AML-193 (cell line): ENCODE data around the gene RIT2.
"Not testable (repeated sequence)": the region's sequence is repeated elsewhere in the genome, so short reads cannot be mapped to it uniquely, and the experiment has no call there.

Experiments
- DNase-seq, 2 experiments: peaks; one replicate each; lab custom pipeline; 2025; lab: John Stamatoyannopoulos, UW

Gene RIT2

DNA sequence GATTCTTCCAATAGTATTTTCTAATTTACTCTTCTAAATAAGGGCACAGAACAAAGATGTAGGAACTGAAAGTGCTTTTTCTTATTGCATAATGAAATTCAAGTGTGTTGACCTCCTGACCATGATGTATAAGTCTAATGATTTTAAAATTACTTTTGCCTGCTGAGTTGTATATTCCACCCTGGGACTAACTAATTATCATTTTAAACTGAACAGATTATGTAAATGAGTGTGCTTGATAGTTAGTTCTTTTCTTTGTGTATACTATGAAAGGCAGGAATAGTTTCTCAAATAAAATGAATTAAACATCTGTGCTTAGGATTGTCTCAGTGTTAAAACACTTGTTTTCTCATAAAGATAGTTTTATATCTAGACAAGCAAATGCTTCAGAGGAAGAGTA is 284.5 kb downstream of the RIT2 start:
- DNase-seq, result no peak

- no peak for DNase-seq
Observed at GRCh38 chr18:42828881-42829280, 286.6 kb downstream of the RIT2 start.

GRCh38 chr18:42824178-42824577 is 291.3 kb downstream of the RIT2 start:
- no peak for DNase-seq

GRCh38 chr18:42822711-42823110 is 292.8 kb downstream of the RIT2 start:
- DNase-seq, result no peak

GRCh38 chr18:42821492-42821891 is 294.0 kb downstream of the RIT2 start:
- DNase-seq, result no peak

- DNase-seq, result no peak
Observed at GRCh38 chr18:42814618-42815017, 300.9 kb downstream of the RIT2 start.

DNA sequence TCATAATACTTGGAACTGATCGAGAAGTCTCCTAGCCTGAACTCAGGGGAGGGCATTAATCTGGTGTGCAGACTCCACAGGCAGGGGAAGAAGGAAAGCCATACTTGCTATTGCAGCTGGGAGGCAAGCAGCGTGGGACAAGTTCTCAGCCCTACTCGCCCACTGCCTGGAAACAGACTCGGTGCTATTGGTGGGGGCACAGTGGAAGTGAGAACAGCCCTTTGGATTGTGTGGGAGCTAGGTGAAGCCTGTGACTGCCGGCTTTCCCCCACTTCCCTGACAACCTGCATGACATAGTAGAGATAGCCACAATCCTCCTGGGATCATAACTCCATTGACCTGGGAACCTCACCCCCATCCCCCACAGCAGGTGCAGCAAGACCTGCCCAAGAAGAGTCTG is 301.3 kb downstream of the RIT2 start:
- no peak for DNase-seq

DNA sequence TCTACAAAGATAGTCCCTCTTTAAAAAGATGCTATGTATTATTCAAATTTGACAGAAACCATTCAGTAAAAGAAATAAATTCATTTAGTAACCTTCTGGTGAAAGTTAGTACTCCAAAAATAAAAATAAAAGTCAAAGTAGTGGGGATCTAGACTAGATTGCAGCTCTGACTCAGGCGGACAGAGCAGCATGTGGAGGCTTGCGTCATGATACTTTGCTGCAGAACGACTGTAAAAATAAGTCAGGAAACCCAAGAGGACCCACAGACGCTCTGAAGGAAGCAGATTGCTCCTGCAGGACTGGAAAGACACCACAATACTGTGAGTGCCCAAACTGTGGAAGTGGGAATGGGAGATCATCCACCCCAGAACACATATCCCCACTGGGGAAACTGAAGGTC is 301.9 kb downstream of the RIT2 start:
- DNase-seq, result no peak

DNA sequence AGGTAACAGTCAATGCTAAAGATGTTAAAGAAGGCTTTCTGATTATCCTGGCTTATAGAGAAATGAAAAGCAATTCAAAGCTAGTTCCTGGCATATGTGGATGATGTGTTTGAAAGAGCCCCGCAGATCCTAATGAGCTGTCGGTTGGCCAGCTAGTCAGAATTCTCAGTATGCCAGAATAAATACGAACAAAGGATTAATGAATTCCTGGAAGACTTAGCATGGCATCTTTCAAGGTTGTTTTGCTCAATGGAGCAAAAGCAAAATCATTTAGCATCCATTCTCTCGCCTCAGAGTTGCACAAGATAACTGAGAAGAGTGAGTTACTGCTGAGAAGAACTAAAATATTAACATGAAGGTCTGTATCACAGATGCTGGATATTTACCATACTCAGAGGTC is 307.6 kb downstream of the RIT2 start:
- no peak for DNase-seq

DNA sequence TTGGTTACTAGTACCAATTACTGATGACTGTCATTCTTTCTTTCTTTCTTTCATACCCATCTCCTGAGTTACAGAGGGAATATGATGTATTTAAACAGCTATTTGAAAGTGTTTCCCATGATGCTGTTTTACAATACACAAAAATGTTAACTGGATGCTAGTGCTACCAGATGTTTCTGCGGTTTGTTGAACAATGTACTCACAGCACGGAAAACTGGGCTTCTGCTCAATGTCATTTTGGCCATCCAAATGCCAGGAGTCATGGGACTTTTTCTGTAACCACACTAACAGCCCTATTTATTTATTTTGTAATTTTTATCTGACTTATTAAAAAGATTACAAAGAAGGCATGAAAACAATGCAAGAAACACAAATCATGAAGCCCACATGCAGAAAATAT is 313.8 kb downstream of the RIT2 start:
- no peak for DNase-seq

- DNase-seq, result no peak
Observed at GRCh38 chr18:42798606-42799170, 316.8 kb downstream of the RIT2 start.

DNA sequence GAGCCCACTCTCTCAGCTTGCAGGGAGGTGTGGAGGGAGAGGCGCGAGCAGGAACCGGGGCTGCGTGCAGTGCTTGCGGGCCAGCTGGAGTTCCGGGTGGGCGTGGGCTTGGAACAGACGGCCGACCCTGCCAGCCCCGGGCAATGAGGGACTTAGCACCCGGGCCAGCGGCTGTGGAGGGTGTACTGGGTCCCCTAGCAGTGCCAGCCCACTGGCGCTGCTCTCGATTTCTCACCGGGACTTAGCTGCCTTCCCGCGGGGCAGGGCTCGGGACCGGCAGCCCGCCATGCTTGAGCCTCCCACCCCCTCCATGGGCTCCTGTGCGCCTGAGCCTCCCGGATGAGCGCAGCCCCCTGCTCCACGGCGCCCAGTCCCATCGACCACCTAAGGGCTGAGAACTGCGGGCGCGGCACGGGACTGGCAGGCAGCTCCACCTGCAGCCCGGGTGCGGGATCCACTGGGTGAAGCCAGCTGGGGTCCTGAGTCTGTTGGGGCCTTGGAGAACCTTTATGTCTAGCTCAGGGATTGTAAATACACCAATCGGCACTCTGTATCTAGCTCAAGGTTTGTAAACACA is 320.2 kb downstream of the RIT2 start:
- not testable (repeated sequence) for DNase-seq

- DNase-seq, result no peak
Observed at GRCh38 chr18:42792731-42793130, 322.8 kb downstream of the RIT2 start.

DNA sequence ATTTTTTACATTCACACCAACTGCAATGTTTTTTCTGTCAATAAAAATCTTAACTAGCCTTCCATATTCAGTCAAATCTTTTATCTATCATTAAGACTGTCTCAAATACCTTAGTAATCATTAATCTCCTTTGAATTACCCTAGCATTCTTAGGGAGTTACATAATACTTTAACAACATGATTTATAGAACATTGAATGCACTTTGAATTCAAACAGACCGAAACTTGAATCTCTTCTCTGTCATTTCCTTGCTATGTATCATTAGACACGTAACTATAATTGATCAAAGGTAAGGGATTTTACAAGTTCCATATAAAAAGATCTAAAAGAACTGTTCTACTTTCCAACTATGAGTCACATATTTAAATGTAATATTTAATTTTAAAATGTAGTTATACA is 330.9 kb downstream of the RIT2 start:
- no peak for DNase-seq

- no peak for DNase-seq
Observed at GRCh38 chr18:42782929-42783328, 332.6 kb downstream of the RIT2 start.

- no peak for DNase-seq
Observed at GRCh38 chr18:42781298-42781815, 334.1 kb downstream of the RIT2 start.

GRCh38 chr18:42780171-42780570 is 335.3 kb downstream of the RIT2 start:
- no peak for DNase-seq

DNA sequence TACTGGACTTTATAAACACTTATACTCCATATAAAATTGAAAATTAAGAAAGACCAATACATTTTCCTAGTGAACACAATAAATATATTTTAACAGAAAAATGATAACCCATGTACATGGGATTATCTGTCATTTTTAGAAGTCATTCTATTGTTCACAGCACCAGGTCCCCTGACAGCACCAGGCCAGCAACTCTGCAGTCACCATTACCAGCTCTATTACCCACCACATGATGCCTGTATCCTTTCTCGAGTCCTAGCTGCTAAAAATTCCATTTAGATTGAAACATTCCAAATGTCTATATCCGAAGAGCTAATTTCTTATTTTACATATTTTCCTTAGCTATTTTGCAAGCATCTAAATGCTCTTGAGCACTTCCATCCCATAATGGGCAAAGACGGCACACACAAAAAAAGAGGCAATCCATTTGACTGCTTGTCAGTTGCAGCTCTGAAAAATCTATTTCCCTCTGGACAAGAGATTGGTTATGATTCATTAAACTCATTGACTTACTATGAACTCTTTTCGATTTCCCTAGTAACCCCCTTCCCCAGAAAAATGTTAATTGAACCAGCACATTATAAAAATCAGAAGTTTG is 336.9 kb downstream of the RIT2 start:
- no peak for DNase-seq

DNA sequence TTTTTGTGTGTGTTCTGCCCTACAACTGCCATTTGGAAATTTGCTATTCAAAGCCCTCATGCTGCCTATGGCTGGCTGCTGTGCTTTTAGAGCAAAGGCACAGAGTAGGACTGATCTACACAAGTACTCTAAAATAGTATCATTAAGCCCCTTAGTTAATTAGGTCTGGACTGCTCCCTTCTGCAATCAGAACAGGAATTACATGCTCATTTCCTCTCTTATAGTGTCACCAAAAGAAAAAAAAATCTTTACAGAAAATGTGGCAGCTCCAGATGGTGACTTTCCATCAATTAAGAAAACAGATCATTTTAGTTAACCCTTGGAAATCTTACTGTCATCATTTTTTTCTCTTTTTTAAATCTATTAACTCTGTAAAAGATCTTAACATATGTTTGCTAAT is 337.5 kb downstream of the RIT2 start:
- no peak for DNase-seq

GRCh38 chr18:42773870-42774269 is 341.6 kb downstream of the RIT2 start:
- no peak for DNase-seq

DNA sequence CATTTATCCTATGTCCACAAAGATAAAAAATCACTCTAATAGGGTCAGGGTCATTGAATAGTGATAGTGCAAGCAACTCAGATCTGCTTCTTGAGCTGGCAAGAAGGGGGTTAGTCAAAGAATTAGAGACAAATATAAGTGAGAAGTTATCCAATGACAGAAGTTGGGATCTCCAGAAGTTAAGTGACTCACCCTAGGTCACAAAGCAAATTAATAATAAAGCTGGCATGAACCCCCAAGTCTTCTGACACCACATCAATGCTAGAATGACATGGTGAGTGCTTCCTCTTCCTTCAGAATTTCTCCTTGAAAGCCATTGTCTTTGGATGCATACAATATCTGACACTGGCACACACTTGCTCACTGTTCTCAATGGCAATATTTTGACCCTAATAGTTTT is 343.5 kb downstream of the RIT2 start:
- no peak for DNase-seq

DNA sequence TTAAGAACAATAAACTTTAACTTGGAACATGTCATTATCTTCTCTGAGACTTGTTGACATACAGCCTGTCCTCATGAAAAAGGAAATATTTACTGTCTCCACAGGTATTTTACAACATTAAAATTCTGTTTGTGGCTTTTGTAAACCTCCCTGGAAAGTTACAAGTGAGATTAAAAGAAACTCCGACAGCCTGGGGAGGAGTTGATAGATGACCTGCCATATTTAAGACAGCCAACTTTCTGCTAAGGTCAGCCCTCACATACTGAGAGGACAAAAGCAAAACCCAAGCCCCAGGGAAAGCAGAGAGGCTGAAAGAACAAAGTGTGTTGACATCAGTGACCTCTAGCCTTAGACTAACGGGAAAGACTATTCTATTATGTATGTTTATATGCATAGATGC is 350.2 kb downstream of the RIT2 start:
- DNase-seq, result no peak

GRCh38 chr18:42760290-42760689 is 355.2 kb downstream of the RIT2 start:
- no peak for DNase-seq

DNA sequence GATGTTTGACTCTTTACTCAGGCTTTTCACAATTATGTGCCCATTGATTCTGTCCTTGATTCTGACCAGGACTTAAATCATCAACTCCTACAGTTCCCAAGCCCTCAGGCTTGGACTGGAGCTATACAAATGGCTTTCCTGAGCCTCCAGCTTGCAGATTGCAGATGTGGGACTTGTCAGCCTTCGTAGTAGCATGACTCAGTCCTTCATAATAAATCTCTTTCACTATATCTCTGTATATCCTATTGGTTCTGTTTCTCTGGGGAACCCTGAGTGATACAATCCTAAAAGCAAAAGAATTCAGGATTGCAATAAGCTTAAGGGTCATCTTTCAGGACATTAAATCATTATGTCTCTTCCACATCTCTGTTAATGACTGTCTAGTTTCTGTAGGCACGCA is 356.6 kb downstream of the RIT2 start:
- DNase-seq, result no peak
